HG03103 (cell line): ENCODE results near the gene CALN1.
"Not testable (repeated sequence)": the region's sequence is repeated elsewhere in the genome, so short reads cannot be mapped to it uniquely, and the experiment has no call there.

Experiments used
- ATAC-seq: cut with Tn5 transposase; IDR thresholded peaks from one replicate; pipeline ENCODE4 v1.9.1; 2021; ENCODE audit warnings: low read depth; ENCODE audit not compliant: unreplicated experiment

Gene CALN1

GRCh38 chr7:72112992-72113391 lies 299.1 kb downstream of the CALN1 start:
- no peak for ATAC-seq

GRCh38 chr7:72112530-72112929 lies 299.6 kb downstream of the CALN1 start:
- ATAC-seq: no peak

- no peak for ATAC-seq
These were observed 301.1 kb downstream of the CALN1 start for GRCh38 chr7:72111086-72111485.

GRCh38 chr7:72109566-72109965 lies 302.6 kb downstream of the CALN1 start:
- no peak for ATAC-seq

GRCh38 chr7:72106405-72106804 lies 305.7 kb downstream of the CALN1 start:
- no peak for ATAC-seq

GRCh38 chr7:72101444-72101843 lies 310.7 kb downstream of the CALN1 start:
- no peak for ATAC-seq

- ATAC-seq: no peak
These were observed 312.4 kb downstream of the CALN1 start for GRCh38 chr7:72099784-72100183.

- no peak for ATAC-seq
These were observed 313.1 kb downstream of the CALN1 start for GRCh38 chr7:72098807-72099580.

- ATAC-seq: no peak
These were observed 314.9 kb downstream of the CALN1 start for GRCh38 chr7:72097226-72097625.

GRCh38 chr7:72092769-72093168 lies 319.4 kb downstream of the CALN1 start:
- ATAC-seq: no peak

- ATAC-seq: no peak
These were observed 324.2 kb downstream of the CALN1 start for GRCh38 chr7:72087926-72088325.

- ATAC-seq: no peak
These were observed 331.1 kb downstream of the CALN1 start for GRCh38 chr7:72080865-72081510.

- ATAC-seq: no peak
These were observed 331.8 kb downstream of the CALN1 start for GRCh38 chr7:72080341-72080766.

GRCh38 chr7:72078856-72079255 lies 333.3 kb downstream of the CALN1 start:
- no peak for ATAC-seq

GRCh38 chr7:72078301-72078700 lies 333.8 kb downstream of the CALN1 start:
- ATAC-seq: no peak

- ATAC-seq: no peak
These were observed 334.4 kb downstream of the CALN1 start for GRCh38 chr7:72077786-72078185.

- ATAC-seq: no peak
These were observed 339.2 kb downstream of the CALN1 start for GRCh38 chr7:72072901-72073300.

- ATAC-seq: no peak
These were observed 342.9 kb downstream of the CALN1 start for GRCh38 chr7:72069263-72069662.

GRCh38 chr7:72065764-72066163 lies 346.4 kb downstream of the CALN1 start:
- ATAC-seq: not testable (repeated sequence)

GRCh38 chr7:72064916-72065315 lies 347.2 kb downstream of the CALN1 start:
- ATAC-seq: no peak

GRCh38 chr7:72063330-72063729 lies 348.8 kb downstream of the CALN1 start:
- no peak for ATAC-seq

- ATAC-seq: no peak
These were observed 349.5 kb downstream of the CALN1 start for GRCh38 chr7:72062666-72063065.
